GM18517 (cell line): Measurements from ENCODE around the gene OR52R1.
"Not testable (repeated sequence)": the region's sequence is repeated elsewhere in the genome, so short reads cannot be mapped to it uniquely, and the experiment has no call there.

ENCODE experiments used
- ATAC-seq: cut with Tn5 transposase; IDR thresholded peaks from one replicate; pipeline ENCODE4 v1.9.1; 2021; ENCODE audit warnings: mild to moderate bottlenecking, moderate library complexity; ENCODE audit not compliant: unreplicated experiment

OR52R1 gene

GRCh38 chr11:4804280-4804679 lies at the start of gene OR52R1:
TSS of gene OR52R1 (minus strand) at chr11:4804380. CDS start at chr11:4804380, 0 bp downstream.
- ATAC-seq = no peak

- no peak for ATAC-seq
Observed at GRCh38 chr11:4851033-4851432, 46.9 kb upstream of the OR52R1 start.

DNA sequence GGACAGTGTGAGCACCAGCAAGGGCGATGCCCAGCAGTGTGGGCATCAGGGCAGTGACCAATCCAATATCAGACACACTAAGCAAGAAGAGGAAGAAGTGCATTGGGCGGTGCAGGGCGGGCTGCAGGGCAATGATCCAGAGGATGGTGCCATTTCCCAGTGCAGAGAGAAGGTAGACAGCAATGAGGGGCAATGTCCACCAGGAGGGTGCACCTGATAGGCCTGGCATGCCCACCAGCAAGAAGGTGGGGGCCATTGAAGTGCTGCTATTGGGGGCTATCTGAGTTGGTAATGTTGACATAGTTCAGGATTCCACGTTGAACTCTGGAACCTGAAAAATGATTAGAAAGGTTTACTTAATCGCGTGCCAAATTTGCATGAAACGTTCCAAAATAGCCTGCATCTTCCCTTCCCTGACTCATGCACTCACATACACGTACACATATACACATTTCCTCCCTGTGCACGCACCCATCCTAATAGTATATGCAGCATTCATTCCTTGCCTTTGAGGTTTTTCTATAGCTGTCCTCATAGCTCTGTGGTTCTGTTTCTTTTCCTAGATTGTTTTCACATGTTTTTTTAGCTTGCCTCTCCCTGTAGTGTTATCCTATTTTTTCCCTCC lies 44.8 kb upstream of the OR52R1 start, which contains the start of gene OR51S1:
OR51S1 (minus strand) TSS at position 301 of the 625 bp plus-strand sequence; CDS start at position 301, 0 bp downstream.
- no peak for ATAC-seq

DNA sequence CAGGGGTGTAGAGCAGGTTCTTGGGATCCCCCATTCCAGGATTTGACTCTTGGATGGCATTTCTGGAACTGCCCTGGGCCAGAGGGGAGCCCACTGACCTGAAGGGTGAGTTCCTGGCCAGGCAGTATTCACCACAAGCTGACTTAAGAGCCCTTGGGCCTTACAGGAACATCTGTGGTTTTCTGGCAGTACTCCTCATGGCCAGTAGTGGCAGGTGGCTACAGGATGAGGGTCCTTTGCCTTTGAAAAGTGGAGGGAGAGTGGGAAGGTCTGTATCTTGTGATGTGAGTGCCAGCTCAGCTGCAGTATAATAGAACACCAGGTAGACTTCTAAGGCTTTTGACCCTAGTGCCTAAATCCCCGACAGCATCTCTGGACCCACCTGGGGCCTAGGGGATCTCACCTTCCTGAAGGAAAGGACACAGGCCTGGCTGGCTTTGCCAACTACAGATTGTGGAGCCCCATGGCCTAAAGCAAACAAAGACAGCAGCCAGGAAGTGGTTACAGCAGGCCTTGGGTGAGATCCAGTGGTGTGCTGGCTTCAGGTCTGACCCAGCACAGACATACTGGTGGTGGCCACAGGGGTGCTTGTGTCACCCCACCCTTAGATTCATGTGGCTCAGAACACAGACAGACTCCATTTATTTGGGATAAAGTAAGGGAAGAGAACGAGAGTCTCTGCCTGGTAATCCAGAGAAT lies 35.8 kb upstream of the OR52R1 start:
- no peak for ATAC-seq

DNA sequence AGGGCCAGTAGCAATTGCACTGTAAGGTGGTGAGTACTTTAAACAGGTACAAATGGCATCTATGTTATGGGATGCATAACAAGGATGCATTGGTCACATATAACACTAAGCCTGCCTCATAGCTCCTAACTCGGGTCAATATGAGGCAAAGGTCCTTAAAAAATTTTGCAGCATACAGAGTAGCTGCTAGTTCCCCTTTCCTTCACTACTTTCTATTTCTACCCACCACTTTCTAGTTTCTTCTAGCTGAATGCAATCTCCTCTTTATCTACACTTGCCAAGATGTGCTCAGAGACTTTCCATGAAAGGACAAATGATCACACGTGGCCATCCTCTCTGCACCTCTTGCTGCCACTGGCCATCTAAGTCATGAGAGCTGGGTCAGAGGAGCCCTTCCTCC lies 26.7 kb upstream of the OR52R1 start:
- ATAC-seq = no peak

GRCh38 chr11:4830346-4830745 lies 26.2 kb upstream of the OR52R1 start:
- no peak for ATAC-seq

DNA sequence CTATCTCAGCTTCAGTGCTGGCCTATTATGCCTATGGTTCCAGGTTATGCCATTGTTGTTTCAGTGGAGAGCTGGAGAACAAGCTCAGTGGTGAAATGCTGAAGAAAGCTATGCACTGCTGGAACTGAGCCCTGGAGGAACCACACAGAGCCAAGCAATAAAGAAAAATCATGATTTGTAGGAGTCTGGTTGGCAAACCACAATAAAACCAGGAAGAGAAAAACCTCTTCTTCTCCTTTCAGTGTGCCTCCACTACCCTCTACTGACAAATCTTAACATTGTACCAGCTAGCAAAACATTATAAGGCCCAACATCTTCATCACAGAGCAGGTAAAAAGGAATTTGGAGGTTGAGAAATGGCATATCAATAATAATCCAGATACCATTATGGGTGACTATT lies 22.2 kb upstream of the OR52R1 start:
- ATAC-seq = no peak

DNA sequence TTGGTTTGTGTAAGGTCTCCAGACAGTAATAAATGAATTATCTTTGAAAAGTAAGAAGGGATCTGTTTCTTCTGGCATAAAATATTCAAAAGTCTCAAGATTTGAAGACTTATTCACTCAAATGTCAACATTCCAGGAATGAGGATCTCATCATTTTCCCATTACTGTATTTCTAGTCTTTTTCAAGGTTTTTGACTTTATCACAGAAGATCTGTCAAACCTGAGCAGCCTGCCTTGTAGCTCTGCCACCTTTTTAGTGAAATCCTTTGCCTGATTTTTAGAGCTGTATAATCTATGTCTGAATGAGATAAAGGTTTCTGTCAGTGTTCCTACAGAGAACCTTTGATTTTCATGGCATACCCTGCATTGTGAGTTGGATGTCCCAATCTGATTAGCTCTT lies 21.0 kb upstream of the OR52R1 start:
- ATAC-seq = no peak

DNA sequence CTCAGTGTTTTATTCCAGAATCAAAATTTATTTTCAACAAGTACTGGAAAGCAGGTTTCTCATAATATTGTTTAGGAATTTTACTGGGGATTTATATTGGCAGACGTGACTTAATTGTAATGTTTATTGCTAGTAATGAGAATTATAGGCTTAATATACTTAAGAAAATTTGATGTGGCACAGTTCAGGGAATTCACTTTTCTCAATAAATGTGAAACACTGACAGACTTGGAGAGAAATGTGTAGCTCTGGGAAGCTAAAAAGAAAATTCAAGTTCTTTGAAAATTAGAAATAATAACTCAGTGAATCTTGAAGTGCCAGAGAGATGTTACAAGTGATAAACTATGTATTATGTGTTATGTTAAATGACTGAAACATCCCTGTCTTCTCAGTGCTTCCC lies 16.8 kb upstream of the OR52R1 start, which contains the start of gene OR51F2:
OR51F2 (plus strand) TSS at position 301 of the 400 bp plus-strand sequence. CDS start 101 bp downstream, outside the sequence.
- ATAC-seq = no peak

DNA sequence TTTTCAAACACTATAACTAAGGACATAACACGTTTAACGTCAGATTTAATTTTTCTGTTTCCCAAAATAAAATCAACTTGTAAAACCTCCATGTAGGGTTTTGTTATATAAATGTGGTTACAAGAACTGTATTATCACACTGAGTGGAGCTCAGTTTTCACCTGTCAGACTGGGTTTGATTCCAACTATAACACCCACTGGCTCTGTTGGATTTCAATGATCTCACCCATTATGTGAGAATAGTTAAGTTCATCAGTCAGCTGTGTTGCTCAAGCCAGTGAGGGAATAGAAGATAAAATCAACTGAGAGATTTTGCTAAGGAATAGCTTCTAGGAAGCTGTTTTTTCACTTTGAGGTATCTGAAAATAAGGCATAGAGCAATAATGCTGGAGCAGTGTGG lies 5.1 kb upstream of the OR52R1 start:
- ATAC-seq = no peak

DNA sequence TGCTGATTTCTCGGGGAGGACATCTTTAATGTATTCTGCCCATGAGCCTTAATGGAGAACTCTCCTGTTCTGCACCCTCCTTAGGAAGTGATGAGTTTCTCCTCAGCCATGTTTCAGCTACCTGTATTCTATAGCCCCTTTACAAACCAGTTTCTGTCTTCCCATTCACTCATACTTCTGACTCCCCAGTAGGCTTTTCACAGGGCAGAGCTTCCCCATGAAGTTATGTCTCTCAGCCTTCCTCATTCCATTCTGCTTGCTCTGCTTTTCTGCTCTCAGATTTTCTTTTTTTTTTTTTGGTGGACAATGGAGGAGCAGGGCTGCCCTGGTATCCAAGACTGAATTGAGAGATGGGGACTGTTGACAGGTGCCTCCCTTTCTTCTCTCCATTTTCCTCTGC lies 4.3 kb upstream of the OR52R1 start:
- no peak for ATAC-seq

DNA sequence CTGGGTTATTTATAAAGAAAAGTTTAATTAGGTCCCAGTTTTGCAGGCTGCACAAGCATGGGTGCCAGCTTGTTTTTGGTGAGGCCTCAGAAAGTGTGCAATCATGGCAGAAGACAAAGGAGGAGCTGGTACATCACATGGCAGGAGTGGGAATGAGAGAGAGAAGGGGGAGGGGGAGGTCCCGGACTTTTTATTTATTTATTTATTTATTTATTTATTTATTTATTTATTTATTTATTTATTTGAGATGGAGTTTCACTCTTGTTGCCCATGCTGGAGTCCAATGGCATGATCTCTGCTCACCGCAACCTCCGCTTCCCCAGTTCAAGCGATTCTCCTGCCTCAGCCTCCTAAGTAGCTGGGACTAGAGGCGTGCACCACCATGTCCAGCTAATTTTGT lies 2.9 kb downstream of the OR52R1 start:
- not testable (repeated sequence) for ATAC-seq

GRCh38 chr11:4798427-4799183 lies 5.6 kb downstream of the OR52R1 start:
- no peak for ATAC-seq

DNA sequence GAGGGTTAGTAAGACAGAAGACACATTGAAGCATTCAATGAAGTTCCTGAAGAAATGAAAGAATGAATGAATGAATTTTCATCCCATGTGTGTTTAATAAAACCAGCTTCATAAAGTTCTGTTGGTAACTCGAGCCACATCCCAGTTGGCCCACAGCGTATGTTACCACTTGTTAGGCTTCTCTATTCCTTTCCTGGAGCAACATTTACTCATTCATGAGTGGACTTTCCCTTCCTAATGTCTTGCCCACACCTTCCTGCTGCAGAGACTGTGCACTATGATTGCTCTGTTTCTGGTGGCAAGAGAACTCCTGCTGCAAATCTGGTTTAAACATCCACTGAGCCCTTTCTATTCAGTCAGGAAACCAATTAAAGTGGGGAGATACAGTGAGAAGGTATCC lies 7.0 kb downstream of the OR52R1 start:
- ATAC-seq = no peak

GRCh38 chr11:4782454-4782853 lies 21.7 kb downstream of the OR52R1 start:
- no peak for ATAC-seq

GRCh38 chr11:4769838-4770237 lies 34.3 kb downstream of the OR52R1 start, which contains the start of gene OR51F1:
TSS of gene OR51F1 (minus strand) at chr11:4769938. CDS start at chr11:4769938, 0 bp downstream.
- no peak for ATAC-seq

- ATAC-seq = no peak
Observed at GRCh38 chr11:4768094-4768493, 36.1 kb downstream of the OR52R1 start.

DNA sequence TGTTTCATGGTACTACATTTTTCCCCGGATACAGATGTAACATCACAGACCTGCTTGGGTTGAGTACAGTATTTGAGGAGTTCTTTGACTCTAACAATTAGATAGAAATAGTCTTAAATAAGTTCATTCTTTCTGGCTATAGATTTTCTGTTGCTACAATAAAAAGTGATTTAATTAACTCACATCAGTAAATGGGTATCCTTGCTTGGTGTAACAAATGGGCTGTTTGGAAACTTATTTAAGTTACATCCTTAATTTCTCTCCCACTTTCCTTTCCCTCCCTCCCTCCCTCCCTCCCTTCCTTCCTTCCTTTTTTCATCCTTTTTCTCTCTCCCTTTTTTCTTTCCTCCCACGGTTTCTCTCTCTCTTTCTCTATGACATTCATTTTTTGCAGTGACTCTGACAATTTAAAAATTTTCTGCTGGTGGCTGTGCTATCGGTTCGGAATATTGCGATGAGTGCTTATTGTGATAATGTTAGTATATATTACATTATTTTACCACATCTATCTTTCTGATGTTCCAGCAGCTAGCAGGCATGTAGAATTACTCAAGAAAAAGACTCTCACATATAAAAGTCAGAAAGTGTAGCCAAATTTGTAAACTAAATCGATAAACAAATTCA lies 37.6 kb downstream of the OR52R1 start:
- ATAC-seq = no peak

DNA sequence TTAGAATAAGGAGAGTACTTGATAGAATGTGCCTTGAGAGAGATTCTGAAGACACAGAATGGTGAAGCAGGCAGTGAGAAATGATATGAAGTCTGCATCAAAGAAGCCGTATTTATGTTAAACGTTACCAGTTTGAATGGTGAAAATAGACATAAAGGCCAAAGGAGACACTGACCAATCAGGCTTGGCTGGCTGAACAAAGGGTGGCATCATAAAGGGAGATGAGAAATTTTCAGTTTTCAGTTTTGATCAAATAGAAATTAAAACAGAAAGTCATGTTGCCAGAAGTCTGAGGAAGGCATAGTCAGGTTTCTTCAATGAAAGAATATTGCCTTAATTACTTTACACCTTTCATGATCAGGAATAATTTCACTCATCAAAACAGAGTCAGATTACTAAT lies 41.1 kb downstream of the OR52R1 start:
- peak; percentile 89 for ATAC-seq
